ENCODE results near the gene MCRIP1.
"Not testable (repeated sequence)": the region's sequence is repeated elsewhere in the genome, so short reads cannot be mapped to it uniquely, and the experiment has no call there.

The MCRIP1 gene

DNA sequence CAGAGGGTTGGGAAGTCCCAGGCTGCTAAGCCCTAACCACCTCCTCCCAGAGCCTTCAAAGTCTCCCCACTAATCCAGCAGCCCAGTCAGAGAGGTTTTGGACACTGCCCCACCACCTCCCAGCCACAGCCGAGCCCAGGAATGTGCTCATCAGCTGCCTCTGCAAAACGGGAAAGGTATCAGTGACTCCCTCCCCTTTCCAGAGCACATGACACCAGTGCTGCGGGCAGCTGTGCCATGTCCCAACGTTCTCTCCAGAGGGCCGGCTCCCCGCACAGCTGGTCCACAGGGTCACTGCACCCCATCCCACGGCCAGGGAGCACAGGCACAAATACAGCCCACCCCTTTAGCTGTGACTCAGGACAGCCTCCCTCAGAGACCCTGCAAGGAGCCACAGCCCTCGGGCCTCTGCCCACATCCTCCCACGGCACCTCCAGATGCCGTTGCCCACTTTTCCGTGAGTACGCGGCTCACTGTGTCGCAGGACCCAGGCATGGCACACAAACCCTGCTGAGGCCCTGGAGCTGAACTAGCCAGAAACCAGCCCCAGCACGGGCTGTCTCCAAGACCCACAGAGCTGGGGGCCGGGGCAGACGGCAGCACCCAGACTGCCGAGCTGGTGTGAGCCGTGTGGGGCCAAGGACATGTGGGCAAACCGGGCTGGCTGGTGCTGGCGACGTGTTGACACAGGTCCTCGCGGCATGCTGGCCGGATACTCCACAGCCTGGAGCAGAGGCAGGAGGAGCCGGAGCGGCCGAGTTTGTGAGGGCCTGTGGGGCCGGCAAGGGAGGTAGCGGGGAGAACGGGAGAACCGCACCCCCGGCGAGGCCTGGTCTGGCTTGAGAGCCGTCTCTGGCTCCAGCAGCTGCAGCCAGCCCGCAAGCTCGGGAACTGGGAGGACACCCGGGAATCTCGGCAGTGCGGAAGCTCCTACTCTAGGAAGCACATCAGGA is 8.0 kb upstream of the MCRIP1 start:
- Histone ChIP-seq H3K27me3 (no peaks in the 10 kb centered on the region), H3K4me2 (peak overlapping the region; percentile 73), H3K9me3 (no peaks in the 10 kb centered on the region), H3K4me1 (peaks cover 47% of the 10 kb centered on the region), H3K4me3 (no peak overlapping the region), H3K9ac (peak overlapping the region; percentile 61), H4K20me1 (peaks cover 30% of the 10 kb centered on the region), H3K27ac (peak overlapping the region; percentile 60), H3K36me3 (peaks cover 39% of the 10 kb centered on the region)
- no peak for TF ChIP-seq Cebpa-rat (IDR thresholded peaks at IDR 0.05)

DNA sequence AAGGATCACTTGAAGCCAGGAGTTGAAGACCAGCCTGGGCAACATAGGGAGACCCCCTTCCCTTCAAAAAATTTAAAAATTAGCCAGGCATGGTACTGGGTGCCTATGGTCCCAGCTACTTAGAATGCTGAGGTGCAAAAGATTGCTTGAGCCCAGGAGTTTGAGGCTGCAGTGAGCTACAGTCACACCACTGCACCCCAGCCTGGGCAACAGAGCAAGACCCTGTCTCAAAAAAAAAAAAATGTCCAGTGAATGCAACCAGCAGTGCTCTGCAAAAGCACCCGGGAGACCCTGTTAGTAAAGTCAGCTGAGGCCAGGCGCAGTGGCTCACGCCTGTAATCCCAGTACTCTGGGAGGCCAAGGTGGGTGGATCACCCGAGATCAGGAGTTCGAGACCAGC is 7.0 kb upstream of the MCRIP1 start:
- Histone ChIP-seq H3K36me3 (peaks cover 28% of the 10 kb centered on the region), H4K20me1 (peaks cover 26% of the 10 kb centered on the region), H3K4me2 (peak overlapping the region; percentile 73), H3K4me1 (peaks cover 51% of the 10 kb centered on the region)
- not testable (repeated sequence) for H3K27ac ChIP-seq, H3K4me3 ChIP-seq, H3K27me3 ChIP-seq, H3K9ac ChIP-seq, H3K9me3 ChIP-seq

DNA sequence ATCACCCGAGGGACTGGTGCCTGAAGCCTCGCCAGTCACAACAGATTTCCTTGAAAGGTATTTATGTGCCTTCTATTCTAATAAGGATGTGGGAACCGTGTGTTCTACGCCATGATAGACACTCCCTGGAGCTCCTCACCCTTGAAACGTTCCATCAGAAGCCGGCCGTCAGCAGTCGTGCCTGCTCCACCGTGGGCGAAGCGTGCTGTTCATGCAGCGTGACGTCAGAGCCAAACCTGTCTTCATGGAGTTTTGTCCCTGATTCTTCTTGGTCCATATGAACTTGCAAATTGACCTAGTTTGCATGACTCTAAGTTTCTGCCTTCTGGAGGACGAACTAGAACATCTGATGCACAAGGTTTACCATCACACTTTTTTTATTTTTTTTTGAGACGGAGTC is 6.2 kb upstream of the MCRIP1 start:
- peak overlapping the region; percentile 35; the same call in 1 of the 2 replicates for H3K27ac ChIP-seq

DNA sequence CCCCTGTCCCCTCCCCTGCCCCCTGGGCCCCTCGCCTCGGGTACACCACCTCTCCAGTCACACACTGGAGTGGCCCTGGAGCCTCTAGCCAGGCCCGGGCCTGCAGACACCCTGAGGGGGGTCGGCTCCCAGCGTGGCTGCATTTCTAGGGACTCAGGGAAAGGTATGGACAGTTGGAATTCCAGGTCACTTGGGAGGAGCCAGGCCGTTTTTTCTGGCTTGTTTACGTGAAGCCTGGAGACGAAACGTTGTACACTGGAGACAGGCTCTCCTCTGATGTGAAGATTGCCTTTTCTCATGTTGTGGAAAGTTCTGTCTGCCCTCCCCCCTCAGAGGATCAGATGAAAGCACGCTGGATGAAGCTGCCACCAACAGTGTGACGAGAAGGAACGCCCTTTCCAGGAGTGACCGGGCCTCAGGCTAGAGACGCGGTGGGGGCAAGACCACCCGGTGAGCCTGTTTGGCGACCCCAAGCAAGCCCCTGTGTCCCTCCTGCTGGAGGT is 5.7 kb upstream of the MCRIP1 start:
- Histone ChIP-seq H3K9me3 (no peaks in the 10 kb centered on the region), H4K20me1 (peaks cover 15% of the 10 kb centered on the region), H3K27ac (peak overlapping the region; percentile 35; the same call in 1 of the 2 replicates), H3K36me3 (peaks cover 16% of the 10 kb centered on the region), H3K4me3 (no peak overlapping the region), H3K4me1 (peaks cover 62% of the 10 kb centered on the region), H3K27me3 (no peaks in the 10 kb centered on the region), H3K4me2 (peak overlapping the region; percentile 61), H3K9ac (peak overlapping the region; percentile 29; the same call in 1 of the 2 replicates)
- TF ChIP-seq Cebpa-rat (IDR thresholded peaks at IDR 0.05) = no peak

More for the DNA sequence above, 6.2 kb upstream of the MCRIP1 start:
- H3K36me3 ChIP-seq = peaks cover 21% of the 10 kb centered on the region
- H3K27me3 ChIP-seq = no peaks in the 10 kb centered on the region
- peaks cover 57% of the 10 kb centered on the region for H3K4me1 ChIP-seq
- H3K9ac ChIP-seq = peak overlapping the region; percentile 29; the same call in 1 of the 2 replicates
- H3K9me3 ChIP-seq = no peaks in the 10 kb centered on the region
- H3K4me2 ChIP-seq = peak overlapping the region; percentile 61
- H3K4me3 ChIP-seq = no peak overlapping the region
- H4K20me1 ChIP-seq = peaks cover 20% of the 10 kb centered on the region
- TF ChIP-seq Cebpa-rat (IDR thresholded peaks at IDR 0.05) = no peak

DNA sequence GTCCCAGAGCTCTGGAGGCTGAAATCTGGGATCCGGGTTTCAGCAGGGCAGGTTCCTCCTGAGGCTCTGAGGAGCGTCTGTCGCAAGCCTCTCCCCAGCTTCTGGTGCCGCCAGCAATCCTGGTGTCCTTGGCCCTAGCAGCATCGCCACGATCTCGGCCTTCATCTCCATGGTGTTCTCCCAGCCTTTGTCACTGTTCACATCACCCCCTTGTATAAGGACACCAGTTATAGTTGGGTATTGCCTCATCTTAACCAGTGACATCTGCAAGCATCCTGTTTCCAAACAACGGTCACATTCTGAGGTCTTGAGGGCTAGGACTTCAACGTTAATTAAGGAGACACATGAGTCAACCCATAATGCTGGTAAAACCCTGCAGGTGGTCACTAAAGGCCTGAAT is 4.5 kb upstream of the MCRIP1 start:
- H3K27ac ChIP-seq = no peak overlapping the region
- H3K9ac ChIP-seq = peak overlapping the region; percentile 14; the same call in 1 of the 2 replicates
- H3K4me2 ChIP-seq = no peak overlapping the region

DNA sequence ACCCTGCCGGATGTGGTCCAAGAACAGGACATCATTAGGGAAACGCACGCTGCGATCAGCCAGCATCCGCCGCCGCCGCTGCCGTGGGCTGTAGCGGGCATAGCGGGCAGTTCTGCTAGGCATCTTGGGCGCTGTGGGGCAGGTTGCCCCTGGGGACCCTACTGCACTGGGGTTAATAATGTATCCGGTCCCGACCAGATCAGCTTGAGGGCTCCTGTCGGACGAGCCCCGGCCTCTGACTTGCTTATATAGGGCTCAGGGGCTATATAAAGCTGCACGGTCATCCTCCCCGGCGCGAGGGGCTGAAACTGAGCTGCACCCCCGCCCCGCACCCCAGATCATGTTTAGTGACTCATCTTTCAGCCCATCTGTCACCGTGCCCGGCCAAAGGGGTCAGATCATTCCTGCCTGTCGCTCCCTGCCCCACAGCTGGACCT is 1.8 kb upstream of the MCRIP1 start, which contains the start of gene PPP1R27:
TSS of gene PPP1R27 (minus strand) at position 220 of the 437 bp plus-strand sequence. CDS start at position 123, 97 bp downstream.
- Histone ChIP-seq H3K27me3 (no peaks in the 10 kb centered on the region), H3K27ac (peak within 1 kb of the TSS; percentile 97), H3K9me3 (no peaks in the 10 kb centered on the region)

More for the DNA sequence above, 4.5 kb upstream of the MCRIP1 start:
- Histone ChIP-seq H3K4me1 (peaks cover 67% of the 10 kb centered on the region), H3K36me3 (peaks cover 4% of the 10 kb centered on the region), H3K9me3 (no peaks in the 10 kb centered on the region), H3K4me3 (no peak overlapping the region), H4K20me1 (peaks cover 3% of the 10 kb centered on the region; the same call in 1 of the 2 replicates), H3K27me3 (no peaks in the 10 kb centered on the region)
- 0 out of 2 replicates have a peak, but pooled peaks have one; percentile 48 for TF ChIP-seq Cebpa-rat (IDR thresholded peaks at IDR 0.05)

DNA sequence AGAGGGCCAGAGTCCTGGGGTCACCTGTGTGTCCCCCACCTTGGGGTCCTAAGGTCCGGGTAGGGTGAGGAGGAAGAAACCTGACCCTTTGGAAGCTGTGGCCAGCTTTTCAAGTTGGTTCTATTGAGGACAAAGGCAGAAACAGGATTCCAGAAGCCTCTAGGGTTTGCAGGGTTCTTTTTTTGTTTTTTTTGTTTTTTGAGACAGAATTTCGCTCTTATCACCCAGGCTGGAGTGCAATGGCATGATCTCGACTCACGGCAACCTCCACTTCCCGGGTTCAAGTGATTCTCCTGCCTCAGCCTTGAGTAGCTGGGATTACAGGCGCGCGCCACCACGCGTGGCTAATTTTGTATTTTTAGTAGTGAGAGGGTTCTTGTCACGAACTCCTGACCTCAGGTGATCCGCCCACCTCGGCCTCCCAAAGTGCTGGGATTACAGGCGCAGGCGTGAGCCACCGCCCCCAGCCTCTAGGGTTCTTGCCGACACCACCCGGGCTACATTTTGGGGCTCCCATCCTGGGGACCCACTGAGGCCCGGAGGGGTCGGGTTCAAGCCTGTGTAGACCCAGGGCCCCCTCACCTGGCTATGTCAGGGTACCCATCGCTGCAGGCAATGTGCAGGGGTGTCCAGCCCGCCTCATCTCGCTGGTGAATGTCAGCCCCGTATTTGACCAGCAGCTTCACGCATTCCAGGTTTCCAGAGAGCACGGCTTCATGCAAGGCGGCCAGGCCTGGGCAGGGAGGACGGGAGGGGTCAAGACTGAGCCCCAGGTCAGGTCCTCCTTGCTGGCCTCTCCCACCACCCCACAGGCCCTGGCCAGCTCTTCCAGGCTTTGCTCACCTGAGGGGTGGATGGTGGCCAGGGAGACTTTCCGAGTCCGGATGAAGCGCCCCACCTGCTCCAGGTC is 1.1 kb upstream of the MCRIP1 start:
- no peaks in the 10 kb centered on the region for H3K9me3 ChIP-seq
- H4K20me1 ChIP-seq = peaks cover 6% of the 10 kb centered on the region; the same call in 1 of the 2 replicates
- H3K4me3 ChIP-seq = peak overlapping the region; percentile 91
- H3K27ac ChIP-seq = peak overlapping the region; percentile 97
- H3K27me3 ChIP-seq = no peaks in the 10 kb centered on the region
- peaks cover 67% of the 10 kb centered on the region for H3K4me1 ChIP-seq
- H3K9ac ChIP-seq = peak overlapping the region; percentile 92
- no peaks in the 10 kb centered on the region for H3K36me3 ChIP-seq
- no peak for TF ChIP-seq Cebpa-rat (IDR thresholded peaks at IDR 0.05)
- H3K4me2 ChIP-seq = peak overlapping the region; percentile 96

More for the DNA sequence above, 1.8 kb upstream of the MCRIP1 start, which contains the start of gene PPP1R27:
- H3K4me2 ChIP-seq = peak within 1 kb of the TSS; percentile 96
- peak within 1 kb of the TSS; percentile 91 for H3K4me3 ChIP-seq
- TF ChIP-seq Cebpa-rat (IDR thresholded peaks at IDR 0.05) = no peak
- H3K4me1 ChIP-seq = peaks cover 67% of the 10 kb centered on the region
- peaks cover 6% of the 10 kb centered on the region; the same call in 1 of the 2 replicates for H4K20me1 ChIP-seq
- H3K9ac ChIP-seq = peak within 1 kb of the TSS; percentile 92
- H3K36me3 ChIP-seq = no peaks in the 10 kb centered on the region

DNA sequence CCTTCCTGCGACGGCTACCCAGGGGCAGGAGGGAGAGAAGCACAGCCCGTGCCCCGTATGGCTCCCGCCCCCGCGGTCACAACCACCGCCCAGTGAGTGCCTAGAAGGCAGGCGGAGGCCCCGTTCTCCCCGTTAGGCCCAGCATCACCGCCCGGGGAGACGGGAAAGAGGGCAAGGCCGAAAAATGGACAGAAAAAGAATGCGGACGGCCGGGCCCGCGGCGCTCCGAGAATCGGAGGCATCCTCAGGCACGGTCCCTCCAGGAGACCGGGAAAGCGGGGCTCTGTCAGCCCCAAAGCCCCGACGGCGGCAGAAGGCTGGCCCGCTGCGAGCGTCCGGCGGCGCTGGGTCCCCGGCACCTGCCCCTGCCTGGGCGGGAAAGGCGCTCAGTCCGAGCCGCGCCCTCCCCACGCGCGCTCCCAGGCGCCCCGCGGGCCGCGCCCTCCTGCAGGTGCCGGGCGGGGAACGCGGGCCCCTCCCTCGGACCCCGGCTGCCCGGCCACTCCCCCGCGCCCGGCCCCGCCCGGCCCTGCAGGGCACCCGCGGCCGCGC is 407 bp downstream of the MCRIP1 start:
- Histone ChIP-seq H3K4me3 (peak overlapping the region; percentile 91), H3K9ac (peak overlapping the region; percentile 91), H3K4me1 (peaks cover 69% of the 10 kb centered on the region), H3K9me3 (no peaks in the 10 kb centered on the region), H3K36me3 (no peaks in the 10 kb centered on the region), H4K20me1 (peaks cover 6% of the 10 kb centered on the region; the same call in 1 of the 2 replicates), H3K4me2 (peak overlapping the region; percentile 99), H3K27ac (peak overlapping the region; percentile 91), H3K27me3 (no peaks in the 10 kb centered on the region)
- TF ChIP-seq Cebpa-rat (IDR thresholded peaks at IDR 0.05) = no peak

All from BLaER1 (cell line).